CD14-positive monocyte (primary cell): Measurements from ENCODE around the gene GJA5. TPM values are rescaled to one million over a fixed set of nuclear protein-coding genes. Genes with fewer than 3 reads are reported as not detected.

Source experiments
- DNase-seq, 3 donors: peaks; one replicate each; pipeline ENCODE4 v3.0.0-alpha.2; 2011 to 2022
- H2AFZ ChIP-seq: 2 replicates; pipeline ENCODE4 v1.6.0; 2012; ENCODE audit warnings: mild to moderate bottlenecking, low read depth, low read length, inconsistent platforms; ENCODE audit not compliant: insufficient read depth, poor library complexity, severe bottlenecking
- H3K27ac ChIP-seq, 2 donors: 1 replicate in 1 of 2; 2 replicates in 1 of 2; pipeline ENCODE4 v1.5.1; 2012 to 2013; ENCODE audit warnings: low read length in 2 of 2, control low read depth in 1 of 2, inconsistent platforms in 1 of 2, low read depth in 1 of 2, mild to moderate bottlenecking in 1 of 2
- H3K27me3 ChIP-seq, 2 donors: one replicate each; pipeline versions ENCODE4 v1.6.0 to v1.6.1; 2011 to 2013; ENCODE audit warnings: low read length in 2 of 2; ENCODE audit not compliant: control insufficient read depth in 2 of 2, insufficient read depth in 2 of 2
- H3K36me3 ChIP-seq, 2 donors: replicated peaks in 1 of 2; 1 replicate in 1 of 2; 2 replicates in 1 of 2; pipeline versions ENCODE4 v1.5.1 to v1.6.1; 2012 to 2013; ENCODE audit warnings: low read length in 2 of 2, control low read depth in 1 of 2, inconsistent platforms in 1 of 2, mild to moderate bottlenecking in 1 of 2; ENCODE audit not compliant: insufficient read depth in 2 of 2, control insufficient read depth in 1 of 2
- H3K4me1 ChIP-seq, 2 donors: 1 replicate in 1 of 2; 2 replicates in 1 of 2; pipeline versions ENCODE4 v1.5.1 to v1.6.1; 2012 to 2013; ENCODE audit warnings: low read length in 2 of 2, control low read depth in 1 of 2, inconsistent platforms in 1 of 2, mild to moderate bottlenecking in 1 of 2, moderate library complexity in 1 of 2; ENCODE audit not compliant: insufficient read depth in 2 of 2, control insufficient read depth in 1 of 2
- H3K4me2 ChIP-seq: replicated peaks from 2 replicates; pipeline ENCODE3; 2012; ENCODE audit warnings: low read length, moderate library complexity, mild to moderate bottlenecking; ENCODE audit not compliant: poor library complexity, severe bottlenecking; ENCODE audit errors: extremely low read depth
- H3K4me3 ChIP-seq, 3 experiments: fragments of 200-600 bp in 1 of 3; sonication (generic) in 1 of 3; replicated peaks in 1 of 3; 1 replicate in 2 of 3; 2 replicates in 1 of 3; pipeline ENCODE4 v1.5.1; 2011 to 2013; ENCODE audit warnings: low read length in 3 of 3, mild to moderate bottlenecking in 3 of 3, control low read depth in 2 of 3, low read depth in 2 of 3, inconsistent platforms in 1 of 3, moderate library complexity in 1 of 3
- H3K79me2 ChIP-seq: 2 replicates; pipeline ENCODE4 v1.6.0; 2012; ENCODE audit warnings: mild to moderate bottlenecking, control low read depth, inconsistent platforms, low read length, moderate library complexity; ENCODE audit not compliant: insufficient read depth
- H3K9ac ChIP-seq: 2 replicates; pipeline ENCODE4 v1.6.0; 2017; ENCODE audit warnings: low read length, mild to moderate bottlenecking; ENCODE audit not compliant: insufficient read depth, poor library complexity, severe bottlenecking
- H3K9me3 ChIP-seq, 2 donors: replicated peaks in 1 of 2; 1 replicate in 1 of 2; 2 replicates in 1 of 2; pipeline versions ENCODE4 v1.5.1 to v1.6.1; 2012 to 2013; ENCODE audit warnings: low read length in 2 of 2, control low read depth in 1 of 2; ENCODE audit not compliant: control insufficient read depth in 1 of 2, insufficient read depth in 1 of 2
- H4K20me1 ChIP-seq: 2 replicates; pipeline ENCODE4 v1.6.0; 2012; ENCODE audit warnings: mild to moderate bottlenecking, low read length, control low read depth, moderate library complexity; ENCODE audit not compliant: insufficient read depth
- H3K27ac Mint-ChIP-seq, 7 donors: one replicate each; pipeline ENCODE4 v1.8.0; 2020; ENCODE audit warnings: mild to moderate bottlenecking in 7 of 7, mixed read lengths in 7 of 7, moderate library complexity in 6 of 7, inconsistent platforms in 2 of 7
- H3K27me3 Mint-ChIP-seq, 3 donors: one replicate each; pipeline ENCODE4 v1.8.0; 2021 to 2022; ENCODE audit warnings: low read depth in 3 of 3, mild to moderate bottlenecking in 3 of 3, mixed read lengths in 3 of 3, moderate library complexity in 3 of 3, inconsistent platforms in 1 of 3
- H3K36me3 Mint-ChIP-seq, 2 donors: one replicate each; pipeline ENCODE4 v1.8.0; 2020; ENCODE audit warnings: mixed read lengths in 2 of 2, inconsistent platforms in 1 of 2, mild to moderate bottlenecking in 1 of 2
- H3K4me1 Mint-ChIP-seq: one replicate; pipeline ENCODE4 v1.8.0; 2020; ENCODE audit warnings: mild to moderate bottlenecking, mixed read lengths
- H3K4me3 Mint-ChIP-seq, 2 donors: one replicate each; pipeline ENCODE4 v1.8.0; 2020; ENCODE audit warnings: mild to moderate bottlenecking in 2 of 2, mixed read lengths in 2 of 2, moderate library complexity in 1 of 2
- H3K9me3 Mint-ChIP-seq, 7 donors: one replicate each; pipeline ENCODE4 v1.8.0; 2020 to 2022; ENCODE audit warnings: mixed read lengths in 7 of 7, mild to moderate bottlenecking in 6 of 7, moderate library complexity in 6 of 7, inconsistent platforms in 2 of 7
- CTCF ChIP-seq: fragments of 200-600 bp; IDR thresholded peaks from one replicate; pipeline ENCODE4 v1.8.0; 2022; ENCODE audit warnings: antibody characterized with exemption, mild to moderate bottlenecking
- WGBS: methylation state at CpG from one replicate; pipeline ENCODE4 v1.1.5; 2013; ENCODE audit warnings: missing lambda C conversion rate; ENCODE audit not compliant: insufficient coverage; 5-methylcytosine and 5-hydroxymethylcytosine counted together
- intact Hi-C, 2 donors: fragments of 100-400 bp; cut with micrococcal nuclease; formaldehyde crosslinking; loops; one replicate each; pipeline versions ENCODE4 v1.15.0 to v1.15.1; 2023
- polyA plus RNA-seq, 3 donors: library from polyadenylated mRNA; depleted of rRNA in 1 of 3; unstranded in 2 of 3; stranded (reverse) in 1 of 3; fragments of 300-500 nt in 2 of 3; fragments of >200 nt in 1 of 3; fragmentation: Illumina TruSeq in 2 of 3; gene quantifications; 1 replicate in 2 of 3; 2 replicates in 1 of 3; pipeline ENCODE4 v1.2.3, GENCODE V29; 2012 to 2021

The GJA5 gene
- polyA plus RNA-seq, 3 donors = not detected

- Histone ChIP-seq H2AFZ (no peak overlapping the region), H3K36me3 (no peaks in the 10 kb centered on the region), H3K27ac (no peak overlapping the region), H3K9me3 (no peaks in the 10 kb centered on the region), H4K20me1 (no peaks in the 10 kb centered on the region), H3K9ac (no peak overlapping the region), H3K4me1 (no peaks in the 10 kb centered on the region), H3K27me3 (peaks cover 0 to 4% of the 10 kb centered on the region in 2 donors), H3K79me2 (no peaks in the 10 kb centered on the region), H3K4me3 (no peak overlapping the region), H3K4me2 (no peak overlapping the region)
- 100% methylated on average over 1 of the region's 3 CpGs for WGBS
- peaks cover 2 to 13% (median 9%) of the 10 kb centered on the region in 3 donors for H3K27me3 Mint-ChIP-seq
- H3K4me1 Mint-ChIP-seq = peaks cover 7% of the 10 kb centered on the region
- no peak for TF ChIP-seq CTCF
- intact Hi-C loops = no loop called here
- no peak overlapping the region for H3K27ac Mint-ChIP-seq
- no peak overlapping the region for H3K4me3 Mint-ChIP-seq
- DNase-seq = no peak
- H3K9me3 Mint-ChIP-seq = peaks cover 0 to 4% (median 0%) of the 10 kb centered on the region in 7 donors
- no peaks in the 10 kb centered on the region for H3K36me3 Mint-ChIP-seq
Observed at GRCh38 chr1:147798731-147799130, 38.3 kb upstream of the GJA5 start.

- no peak overlapping the region for H3K4me2 ChIP-seq
Observed at GRCh38 chr1:147794570-147794969, 34.2 kb upstream of the GJA5 start.

More at GRCh38 chr1:147794570-147794969, 34.2 kb upstream of the GJA5 start:
- H3K27ac ChIP-seq = no peak overlapping the region
- no peak overlapping the region for H3K27ac Mint-ChIP-seq
- H3K27me3 ChIP-seq = peaks cover 0 to 4% of the 10 kb centered on the region in 2 donors
- no peak overlapping the region for H3K4me3 Mint-ChIP-seq
- WGBS = 26% methylated on average over 3 of the region's 10 CpGs
- H3K36me3 ChIP-seq = no peaks in the 10 kb centered on the region
- H2AFZ ChIP-seq = no peak overlapping the region
- no peaks in the 10 kb centered on the region for H3K9me3 ChIP-seq
- H3K36me3 Mint-ChIP-seq = no peaks in the 10 kb centered on the region
- H3K4me1 Mint-ChIP-seq = no peaks in the 10 kb centered on the region
- TF ChIP-seq CTCF = no peak
- DNase-seq = no peak
- peaks cover 0 to 3% (median 0%) of the 10 kb centered on the region in 7 donors for H3K9me3 Mint-ChIP-seq
- H3K27me3 Mint-ChIP-seq = peaks cover 6 to 11% (median 9%) of the 10 kb centered on the region in 3 donors
- H3K9ac ChIP-seq = no peak overlapping the region
- intact Hi-C loops = no loop called here
- no peaks in the 10 kb centered on the region for H3K4me1 ChIP-seq
- no peak overlapping the region for H3K4me3 ChIP-seq
- no peaks in the 10 kb centered on the region for H4K20me1 ChIP-seq
- H3K79me2 ChIP-seq = no peaks in the 10 kb centered on the region
